HepG2 (cell line): Measurements from ENCODE around the gene PPM1M. TPM values are rescaled to one million over a fixed set of nuclear protein-coding genes. Genes with fewer than 3 reads are reported as not detected.

ENCODE experiments used
- ATM ChIP-seq: fragments of 450-650 bp; IDR thresholded peaks from 2 replicates; pipeline ENCODE4 v1.7.1; 2017; ENCODE audit warnings: mild to moderate bottlenecking, borderline replicate concordance
- CENPBD1 ChIP-seq: sonication (generic); formaldehyde crosslinking; IDR thresholded peaks from 2 replicates; pipeline ENCODE4 v1.8.0; 2022; ENCODE audit warnings: missing genetic modification reagents, low read depth, mild to moderate bottlenecking, borderline replicate concordance
- DMAP1 ChIP-seq: IDR thresholded peaks from 2 replicates; pipeline ENCODE4 v1.6.1; 2016
- FOXK2 ChIP-seq: fragments of 450-650 bp; IDR thresholded peaks from 2 replicates; pipeline ENCODE4 v1.6.1; 2016
- FOXM1 ChIP-seq: sonication (generic); formaldehyde crosslinking; IDR thresholded peaks from 2 replicates; pipeline ENCODE4 v1.5.0; 2020; ENCODE audit warnings: missing genetic modification reagents
- PAX8 ChIP-seq: sonication (generic); formaldehyde crosslinking; IDR thresholded peaks from 2 replicates; pipeline ENCODE4 v1.8.0; 2022; ENCODE audit warnings: mild to moderate bottlenecking, missing genetic modification reagents, borderline replicate concordance
- PAXIP1 ChIP-seq: sonication (generic); formaldehyde crosslinking; conservative IDR thresholded peaks from 2 replicates; pipeline ENCODE4 v1.4.0; 2020; ENCODE audit warnings: mild to moderate bottlenecking, missing genetic modification reagents, moderate library complexity
- PHF5A ChIP-seq: IDR thresholded peaks from one replicate; pipeline ENCODE4 v1.6.1; 2018; ENCODE audit warnings: low read depth, missing genetic modification reagents; ENCODE audit not compliant: unreplicated experiment
- PLRG1 ChIP-seq: fragments of 450-650 bp; conservative IDR thresholded peaks from 2 replicates; pipeline ENCODE4 v1.6.1; 2016
- PPARG ChIP-seq: conservative IDR thresholded peaks from 2 replicates; pipeline ENCODE4 v1.6.1; 2016; ENCODE audit warnings: missing biosample characterization, missing genetic modification reagents
- RBM22 ChIP-seq: fragments of 200-400 bp; formaldehyde crosslinking; optimal IDR thresholded peaks from 2 replicates; pipeline ENCODE3; 2017; ENCODE audit warnings: mild to moderate bottlenecking, low read length, moderate library complexity
- RCOR2 ChIP-seq: IDR thresholded peaks from 2 replicates; pipeline ENCODE4 v1.6.1; 2016; ENCODE audit warnings: missing biosample characterization, missing genetic modification reagents
- SIN3B ChIP-seq: fragments of 150-350 bp; IDR thresholded peaks from 2 replicates; pipeline ENCODE4 v1.6.1; 2014; ENCODE audit warnings: low read length
- SNAPC2 ChIP-seq: sonication (generic); formaldehyde crosslinking; IDR thresholded peaks from 2 replicates; pipeline ENCODE4 v1.8.1; 2022; ENCODE audit warnings: mild to moderate bottlenecking, missing genetic modification reagents
- ZBTB3 ChIP-seq: sonication (generic); formaldehyde crosslinking; IDR thresholded peaks from 2 replicates; pipeline ENCODE4 v1.4.0; 2020; ENCODE audit warnings: low read depth, mild to moderate bottlenecking, moderate library complexity, missing genetic modification reagents, borderline replicate concordance
- ZBTB33 ChIP-seq: sonication (generic); formaldehyde crosslinking; IDR thresholded peaks from 2 replicates; pipeline ENCODE4 v1.4.0; 2020; ENCODE audit warnings: missing genetic modification reagents
- ZBTB38 ChIP-seq: sonication (generic); formaldehyde crosslinking; IDR thresholded peaks from 2 replicates; pipeline ENCODE4 v1.5.1; 2020; ENCODE audit warnings: mild to moderate bottlenecking, missing genetic modification reagents
- ZNF224 ChIP-seq: sonication (generic); formaldehyde crosslinking; IDR thresholded peaks from 2 replicates; pipeline ENCODE4 v1.5.0; 2020; ENCODE audit warnings: mild to moderate bottlenecking, missing genetic modification reagents
- ZNF484 ChIP-seq: sonication (generic); formaldehyde crosslinking; IDR thresholded peaks from 2 replicates; pipeline ENCODE4 v1.5.1; 2020; ENCODE audit warnings: mild to moderate bottlenecking, low read depth, missing genetic modification reagents, borderline replicate concordance
- ZNF552 ChIP-seq: sonication (generic); formaldehyde crosslinking; IDR thresholded peaks from 2 replicates; pipeline ENCODE4 v1.9.0; 2022; ENCODE audit warnings: missing genetic modification reagents, mild to moderate bottlenecking, borderline replicate concordance
- ZNF713 ChIP-seq: sonication (generic); formaldehyde crosslinking; IDR thresholded peaks from 2 replicates; pipeline ENCODE4 v1.4.0; 2020; ENCODE audit warnings: mild to moderate bottlenecking, missing genetic modification reagents
- ZNF761 ChIP-seq: sonication (generic); formaldehyde crosslinking; conservative IDR thresholded peaks from 2 replicates; pipeline ENCODE4 v1.4.0; 2020; ENCODE audit warnings: mild to moderate bottlenecking, missing genetic modification reagents
- ZSCAN31 ChIP-seq: sonication (generic); formaldehyde crosslinking; IDR thresholded peaks from 2 replicates; pipeline ENCODE4 v1.5.0; 2020; ENCODE audit warnings: low read depth, mild to moderate bottlenecking, missing genetic modification reagents
- polyA plus RNA-seq, 8 experiments: library from polyadenylated mRNA; depleted of rRNA in 3 of 8; stranded (reverse) in 7 of 8; unstranded in 1 of 8; fragments of >200 nt; fragmentation: Illumina TruSeq in 4 of 8; extraction: Trizol in 4 of 8; gene quantifications; 2 replicates each; pipeline versions ENCODE4 v1.2.1 to v1.2.3, GENCODE V29; 2011 to 2016; ENCODE audit warnings: low read depth in 4 of 8, missing spikeins in 1 of 8, mixed read lengths in 1 of 8; ENCODE audit not compliant: insufficient read depth in 1 of 8
- total RNA-seq, 5 experiments: library from RNA; depleted of rRNA; stranded (reverse); fragments of >200 nt; fragmentation: Illumina TruSeq; extraction: Trizol; gene quantifications; 2 replicates each; pipeline ENCODE4 v1.2.3, GENCODE V29; 2016; ENCODE audit warnings: low read depth in 1 of 5

Gene PPM1M
- total and polyA plus RNA-seq, 2 of the 13 experiments (the other 11 are each of a cell fraction or from before 2014, with no cell fraction given) = 2.5 to 5.9 TPM

GRCh38 chr3:52238761-52239701 lies 6.5 kb upstream of the PPM1M start, which contains the start of gene TWF2 (continued):
- TF ChIP-seq ZNF713 (CRISPR knock-in tag) = no peak; the same call in 1 of the 2 replicates
- TF ChIP-seq RCOR2 (CRISPR knock-in tag) = 0 out of 2 replicates have a peak, but pooled peaks have one; percentile 35
- TF ChIP-seq FOXK2 = no peak
- no peak for TF ChIP-seq SNAPC2 (CRISPR knock-in tag)
- 0 out of 2 replicates have a peak, but pooled peaks have one; percentile 52 for TF ChIP-seq ZNF224 (CRISPR knock-in tag)
- TF ChIP-seq PAX8 (CRISPR knock-in tag) = 0 out of 2 replicates have a peak, but pooled peaks have one; percentile 91
- no peak for TF ChIP-seq PPARG (CRISPR knock-in tag)
- no peak; the same call in 1 of the 2 replicates for TF ChIP-seq PAXIP1 (CRISPR knock-in tag)
- TF ChIP-seq ZBTB33 (CRISPR knock-in tag) = no peak
- no peak; the same call in 1 of the 2 replicates for TF ChIP-seq ZNF484 (CRISPR knock-in tag)
- TF ChIP-seq ZSCAN31 (CRISPR knock-in tag) = no peak
- no peak for TF ChIP-seq PHF5A
- no peak for TF ChIP-seq PLRG1
- TF ChIP-seq ZBTB38 (CRISPR knock-in tag) = peak; percentile 53
- peak; percentile 67 for TF ChIP-seq DMAP1
- no peak for TF ChIP-seq RBM22
- no peak for TF ChIP-seq ATM
- peak; percentile 76; the same call in 1 of the 2 replicates for TF ChIP-seq ZNF761
- TF ChIP-seq CENPBD1 (CRISPR knock-in tag) = no peak
- TF ChIP-seq ZBTB3 (CRISPR knock-in tag) = no peak
- TF ChIP-seq FOXM1 (CRISPR knock-in tag) = peak; percentile 43; the same call in 1 of the 2 replicates
- TF ChIP-seq SIN3B = no peak
- TF ChIP-seq ZNF552 (CRISPR knock-in tag) = 0 out of 2 replicates have a peak, but pooled peaks have one; percentile 36
